Stimulated activated CD8-positive, alpha-beta memory T cell treated with anti-CD3 and anti-CD28 coated beads, Interleukin-15, amount 100 ng/mL, for 1 hour (primary cell): Measurements from ENCODE around the gene CAB39.

Source experiments
- DNase-seq: peaks from one replicate; pipeline ENCODE4 v3.0.0-alpha.2; 2020; ENCODE audit warnings: low read depth

Gene CAB39

DNA sequence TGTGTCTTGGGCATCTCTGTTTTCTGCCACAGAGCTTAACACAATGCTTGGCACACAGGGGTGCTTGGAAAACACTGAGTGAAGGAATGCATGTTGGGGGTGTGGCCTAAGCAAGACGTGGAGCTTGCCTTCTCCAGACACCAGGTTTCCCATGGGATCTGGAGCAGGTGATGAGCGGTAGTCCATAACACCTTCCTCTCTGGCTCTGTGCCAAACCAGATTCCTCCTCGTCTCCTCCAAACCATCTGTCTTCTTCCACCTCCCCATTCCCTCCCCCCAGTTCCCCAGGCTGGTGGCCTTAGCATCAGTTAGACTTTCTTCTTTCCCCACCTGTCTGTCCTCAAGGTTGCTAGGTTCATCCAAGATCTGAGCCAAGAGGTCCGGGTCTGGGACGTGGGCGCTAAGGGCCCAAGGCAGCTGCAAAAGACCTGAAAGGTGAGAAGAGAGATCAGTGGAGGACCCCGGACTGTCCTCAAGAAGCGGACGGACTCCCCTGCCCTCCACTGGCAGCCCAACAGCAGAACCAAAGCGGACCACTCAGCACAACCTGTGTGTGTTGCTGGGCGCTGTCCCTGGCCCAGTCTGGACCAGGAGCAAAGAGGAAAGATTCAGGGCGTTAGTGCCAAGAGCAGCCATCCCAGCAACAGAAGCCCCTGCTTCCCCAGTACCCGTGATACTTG, 150.9 kb downstream of the CAB39 start:
- DNase-seq: no peak

DNA sequence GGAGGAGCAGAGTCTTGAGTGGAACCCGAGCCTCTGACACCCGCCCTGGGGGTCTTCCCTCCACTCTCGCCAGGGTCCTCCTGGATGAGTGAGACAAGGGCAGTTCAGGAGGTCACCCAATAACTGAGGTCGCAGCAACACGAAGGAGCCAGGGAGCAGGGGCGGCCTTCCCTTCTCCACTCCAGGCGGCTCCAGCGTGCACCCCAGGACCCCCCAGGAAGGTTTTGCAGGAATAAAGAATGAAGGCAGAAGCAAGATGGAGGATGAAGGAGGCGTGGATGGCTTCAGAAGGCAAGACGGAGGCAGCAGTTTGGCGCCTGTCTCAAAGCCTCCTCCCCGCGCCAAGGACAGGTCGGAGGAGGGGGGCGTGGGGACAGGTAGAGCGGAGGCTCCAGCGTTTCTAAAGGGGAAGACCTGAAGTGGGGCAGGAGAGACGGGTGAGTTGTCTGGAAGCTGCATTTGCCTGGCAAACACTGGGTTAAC, 151.5 kb downstream of the CAB39 start:
- DNase-seq: no peak

DNA sequence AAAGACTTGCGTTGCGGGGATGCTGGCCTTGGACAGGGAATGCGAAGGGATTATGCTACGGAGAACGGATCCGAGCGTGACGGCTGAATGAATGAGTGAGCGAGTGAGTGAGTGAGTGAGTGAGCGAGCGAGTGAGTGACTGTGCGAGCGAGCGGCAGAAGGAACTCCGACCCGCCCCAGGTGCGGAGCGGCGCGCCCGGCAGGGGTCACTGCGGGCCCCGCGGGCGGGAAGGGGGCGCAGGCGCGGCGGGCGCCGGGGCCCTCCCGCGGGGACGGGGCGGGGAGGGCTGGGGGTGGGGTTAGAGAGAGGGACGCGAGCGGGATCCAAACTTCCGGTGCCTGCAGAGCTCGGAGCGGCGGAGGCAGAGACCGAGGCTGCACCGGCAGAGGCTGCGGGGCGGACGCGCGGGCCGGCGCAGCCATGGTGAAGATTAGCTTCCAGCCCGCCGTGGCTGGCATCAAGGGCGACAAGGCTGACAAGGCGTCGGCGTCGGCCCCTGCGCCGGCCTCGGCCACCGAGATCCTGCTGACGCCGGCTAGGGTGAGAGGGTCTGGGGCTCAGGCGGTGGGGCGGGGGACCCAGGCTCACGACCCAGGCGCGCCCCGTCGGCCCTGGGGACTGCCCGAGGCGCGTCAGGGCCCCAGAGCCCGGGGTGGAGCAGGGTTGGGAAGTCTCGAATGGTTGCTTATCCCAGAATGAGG, 152.1 kb downstream of the CAB39 start, which contains the start of gene ITM2C:
Gene ITM2C (plus strand): TSS at position 338 of the 702 bp plus-strand sequence. CDS start 84 bp downstream, at position 422.
- DNase-seq: peak; percentile 35

DNA sequence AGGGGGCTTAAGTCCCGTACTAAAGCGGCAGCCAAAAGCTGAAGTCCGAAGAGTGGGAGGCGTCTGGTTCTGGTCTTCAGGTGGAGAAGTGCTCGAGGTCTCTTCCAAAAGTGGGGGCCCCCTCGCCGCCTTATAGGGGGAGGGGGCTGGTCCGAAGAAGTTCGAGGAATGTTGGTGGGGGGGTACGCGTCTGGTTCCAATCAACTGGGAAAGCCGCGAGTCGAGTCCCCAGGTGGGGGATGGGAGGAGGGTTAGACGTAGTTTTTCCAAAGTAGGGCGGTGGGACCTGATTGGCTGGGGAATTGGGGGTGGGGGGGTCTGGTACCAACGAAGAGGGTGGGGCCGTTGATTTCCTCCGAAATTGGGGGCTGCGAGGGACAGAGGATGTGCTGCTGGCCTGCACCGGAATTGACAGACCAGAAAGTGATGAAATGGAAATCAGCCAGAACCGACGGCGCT, 152.7 kb downstream of the CAB39 start:
- DNase-seq: no peak

DNA sequence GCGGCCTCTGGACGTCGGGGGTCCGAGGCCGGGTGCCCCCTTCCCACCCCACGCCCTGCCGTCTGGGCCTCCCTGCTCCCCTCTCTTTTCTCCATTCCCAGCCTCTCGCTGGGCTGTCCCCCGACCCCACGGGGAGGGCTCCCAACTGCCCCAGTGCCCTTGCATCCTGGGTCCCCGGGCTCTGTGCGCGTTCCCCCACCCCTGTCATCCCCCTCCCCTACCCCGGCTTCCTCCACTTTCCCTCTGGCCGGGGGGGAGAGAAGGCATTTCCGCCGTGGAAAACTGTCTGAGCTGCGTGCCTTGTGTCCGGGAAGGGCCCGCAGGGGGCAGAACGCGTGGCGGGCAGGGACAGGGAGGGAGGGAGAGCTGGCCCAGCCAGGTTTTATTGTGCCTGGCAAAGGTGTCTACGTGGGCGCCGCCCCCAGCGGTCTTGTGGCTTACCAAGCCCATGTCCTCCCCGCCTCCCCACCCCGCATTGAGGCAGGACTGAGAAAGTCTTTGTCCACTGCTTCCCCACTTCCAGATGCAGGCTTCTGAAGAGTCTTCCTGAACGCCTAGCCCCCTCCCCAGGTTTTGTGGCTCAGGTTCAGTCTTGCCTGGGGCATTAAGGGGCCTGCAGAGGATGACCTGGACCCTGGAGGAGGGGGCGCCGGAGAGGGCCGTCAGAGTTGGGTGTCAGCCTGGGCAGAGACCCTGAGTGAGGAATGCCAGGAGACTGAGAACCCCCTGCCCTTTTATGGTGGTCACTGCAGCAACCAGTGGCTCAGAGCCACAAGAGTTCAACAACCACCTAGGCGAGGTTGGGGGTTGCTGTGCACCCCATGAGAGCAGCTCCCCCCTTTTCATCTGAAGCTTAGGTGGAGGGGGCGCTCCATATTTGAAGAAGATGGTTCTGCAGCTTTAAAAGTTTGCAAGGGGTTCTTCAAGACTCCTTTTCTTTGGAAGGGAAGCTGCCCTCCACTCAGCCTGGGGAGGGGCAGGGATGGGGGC, 153.4 kb downstream of the CAB39 start:
- no peak for DNase-seq

DNA sequence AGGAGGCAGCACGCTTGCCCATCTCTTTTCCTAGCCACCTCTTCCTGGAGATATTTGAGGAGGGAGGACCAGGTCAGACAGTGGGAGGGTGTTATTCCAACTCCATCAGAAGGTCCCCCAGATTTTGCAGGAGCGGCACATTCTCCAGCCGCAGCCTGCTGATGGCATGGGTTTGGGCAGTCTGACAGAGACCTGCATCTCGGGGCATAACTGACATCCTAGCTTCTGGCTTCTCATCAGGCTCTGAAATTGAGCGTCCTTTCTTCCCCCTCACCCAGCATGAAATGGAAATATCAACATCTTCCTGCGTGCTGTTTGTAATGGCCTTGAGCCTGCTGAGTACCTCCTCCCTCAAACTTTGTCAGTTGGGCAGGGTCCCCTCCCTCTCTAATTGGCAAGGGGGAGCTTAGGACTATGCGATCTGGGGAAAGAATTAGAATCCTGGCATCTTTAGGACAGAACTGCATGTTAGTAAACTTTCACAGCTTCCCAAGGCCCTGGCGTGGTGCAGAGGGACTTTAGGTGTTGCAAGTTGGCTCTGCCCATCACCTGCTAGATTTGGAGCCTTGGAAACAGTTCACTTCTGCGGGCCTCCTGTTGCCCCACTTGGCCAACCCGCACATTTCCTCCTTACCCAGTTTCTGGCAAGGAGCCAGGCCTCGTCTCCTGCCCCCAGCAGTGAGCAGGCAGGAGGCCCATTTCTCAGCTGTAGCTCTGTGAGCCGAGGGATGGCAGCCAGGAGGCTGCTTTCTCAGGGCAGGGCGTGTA, 154.3 kb downstream of the CAB39 start:
- DNase-seq: peak; percentile 40

DNA sequence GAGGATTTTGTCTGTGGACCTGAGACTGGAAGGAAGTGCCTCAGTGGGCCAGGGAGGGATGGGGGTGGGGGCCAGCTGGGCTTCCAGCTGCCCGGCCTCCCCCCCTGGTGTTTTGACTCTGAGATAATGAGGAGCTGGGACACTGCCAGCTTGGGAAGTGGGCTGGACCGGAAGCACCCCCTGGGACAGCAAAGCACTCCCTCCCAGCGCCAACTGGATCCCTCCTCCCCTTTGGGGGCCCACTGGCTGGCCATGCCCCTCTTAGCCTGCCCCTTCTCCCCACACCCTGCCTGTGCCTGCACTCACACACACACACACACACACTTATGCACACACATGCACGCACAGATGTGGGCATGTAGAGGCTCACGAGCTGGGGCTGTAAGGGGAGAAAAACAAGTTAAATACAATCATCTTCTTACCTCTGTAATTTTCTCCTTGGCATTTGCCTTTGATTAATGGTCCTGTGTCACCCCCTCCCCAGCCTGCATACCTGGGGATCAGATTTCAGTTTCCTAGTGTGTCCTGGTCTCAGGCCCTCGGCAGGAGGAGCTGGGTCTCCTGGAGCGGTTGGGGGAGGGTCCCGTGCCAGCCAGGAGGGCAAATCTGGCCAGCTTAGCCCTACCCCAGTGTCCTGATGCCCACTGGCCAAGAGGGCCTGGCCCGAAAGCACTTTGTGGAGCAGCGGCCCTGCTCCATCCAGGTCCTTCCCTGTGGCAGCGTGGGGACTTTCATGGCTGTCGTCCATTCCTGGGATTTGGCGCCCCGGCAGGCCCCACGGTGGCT, 155.7 kb downstream of the CAB39 start:
- DNase-seq: no peak

DNA sequence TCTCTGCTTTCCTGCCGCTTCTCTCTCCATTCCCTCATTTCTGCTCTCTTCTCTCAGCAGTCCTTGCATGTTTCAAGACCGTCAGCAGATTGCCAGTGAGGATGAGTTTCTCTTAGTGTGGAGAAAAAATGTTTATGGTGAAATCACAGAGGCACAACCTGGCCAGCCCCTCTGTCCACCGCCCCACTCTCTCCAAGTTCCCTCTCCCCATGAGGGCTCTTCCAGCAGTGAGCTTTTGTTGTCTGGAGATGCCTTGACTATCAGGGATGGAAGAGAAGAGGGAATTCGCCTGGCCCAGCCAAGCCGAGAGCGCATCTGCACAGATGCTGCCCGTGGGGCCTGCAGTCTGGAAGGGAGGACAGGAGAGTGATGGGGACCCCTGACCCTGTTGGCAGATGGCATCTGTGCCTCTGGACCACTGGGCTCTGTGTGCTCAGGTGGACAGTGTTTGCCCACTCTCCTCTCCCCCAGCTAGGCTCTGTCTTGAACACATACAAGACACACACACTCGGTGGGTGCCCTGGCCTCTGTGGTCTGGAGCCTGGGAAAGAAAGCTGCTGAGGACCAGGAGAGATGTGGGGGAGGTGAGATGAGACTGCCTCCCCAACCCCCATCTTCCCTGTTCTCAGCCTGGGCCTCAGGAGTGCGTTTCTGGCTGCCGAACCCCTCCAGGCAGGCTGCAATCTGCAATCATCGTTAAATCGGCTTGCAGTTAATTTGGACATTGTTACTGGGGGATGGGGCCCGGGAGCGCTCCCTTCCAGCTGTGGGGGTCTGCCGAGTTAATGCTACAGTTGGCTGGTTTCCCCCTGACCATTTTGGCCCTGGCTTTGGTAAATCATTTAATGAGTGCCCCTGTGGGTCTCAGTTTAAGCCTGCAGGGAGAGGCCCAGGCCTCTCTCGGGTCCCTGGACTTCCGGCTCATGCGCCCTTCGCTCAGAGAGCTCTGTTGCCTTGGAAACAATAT, 156.6 kb downstream of the CAB39 start:
- DNase-seq: no peak

DNA sequence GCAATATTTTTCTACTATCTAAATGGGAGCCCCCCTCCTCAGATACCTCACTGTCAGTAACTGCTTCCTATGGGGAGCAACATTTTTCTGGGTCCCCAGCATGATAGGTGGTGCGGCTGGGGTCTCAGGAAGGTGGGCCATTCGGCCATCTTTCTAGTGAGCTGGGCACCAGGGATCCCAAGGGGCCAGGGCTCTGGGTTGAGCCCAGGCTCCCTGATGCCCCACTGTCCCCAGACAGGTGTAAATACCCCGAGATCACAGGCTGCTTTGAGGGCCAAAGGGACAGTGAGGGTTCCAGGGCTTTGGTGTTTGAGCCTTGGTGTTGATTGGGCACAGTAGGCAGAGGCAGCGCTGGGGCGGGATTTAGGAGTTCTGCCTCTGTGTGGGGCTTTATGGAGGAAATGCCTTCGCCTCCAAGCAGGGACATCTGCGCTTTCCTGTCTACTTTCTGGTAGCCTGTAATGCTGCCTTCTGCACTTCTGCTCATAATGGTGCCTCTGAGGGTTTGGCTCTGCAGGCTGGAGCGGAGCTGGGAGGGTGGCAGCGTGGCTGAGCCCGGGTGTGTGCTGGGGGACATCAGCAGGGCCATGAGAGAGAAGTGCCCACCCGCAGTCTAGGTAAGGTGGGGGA, 157.4 kb downstream of the CAB39 start:
- no peak for DNase-seq
